Measurements from ENCODE around the gene VPS25. TPM values are rescaled to one million over a fixed set of nuclear protein-coding genes. Genes with fewer than 3 reads are reported as not detected.
A peak's percentile ranks its signal among the peaks of the same experiment; 100 is the strongest.

Gene VPS25
- total RNA-seq, 1 experiment from 2014 or later = 71.0 TPM

GRCh38 chr17:42795061-42795460, 21.8 kb downstream of the VPS25 start:
- no peak for DNase-seq (ENCODE audit: low read depth)

GRCh38 chr17:42795465-42795864, 22.2 kb downstream of the VPS25 start:
- DNase-seq (ENCODE audit: low read depth) = no peak

DNA sequence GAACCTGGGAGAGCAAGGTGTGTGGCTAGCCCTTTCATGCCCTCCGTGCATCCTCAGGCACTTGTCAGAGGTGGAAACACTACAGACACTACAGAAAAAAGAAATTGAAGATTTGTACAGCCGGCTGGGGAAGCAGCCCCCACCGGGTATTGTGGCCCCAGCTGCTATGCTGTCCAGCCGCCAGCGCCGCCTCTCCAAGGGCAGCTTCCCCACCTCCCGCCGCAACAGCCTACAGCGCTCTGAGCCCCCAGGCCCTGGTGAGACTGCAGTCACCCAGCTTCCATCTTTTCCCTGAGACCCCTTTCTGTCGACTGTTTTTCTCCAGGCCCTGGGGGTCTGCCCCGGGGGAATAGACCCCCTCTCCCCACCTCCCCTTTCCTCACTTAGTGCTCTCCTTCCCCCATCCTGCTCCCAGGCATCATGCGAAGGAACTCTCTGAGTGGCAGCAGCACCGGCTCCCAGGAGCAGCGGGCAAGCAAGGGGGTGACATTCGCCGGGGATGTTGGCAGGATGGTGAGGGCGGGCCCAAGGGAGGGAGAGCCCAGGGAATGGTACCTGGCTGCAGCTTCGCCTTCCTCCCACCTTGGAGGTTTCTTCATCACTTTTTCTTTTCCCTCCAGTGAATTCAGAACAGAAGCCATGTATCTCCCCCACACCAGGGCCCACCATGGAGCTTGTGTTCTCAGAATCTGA, 23.0 kb downstream of the VPS25 start:
- no peak for DNase-seq (ENCODE audit: low read depth)

DNA sequence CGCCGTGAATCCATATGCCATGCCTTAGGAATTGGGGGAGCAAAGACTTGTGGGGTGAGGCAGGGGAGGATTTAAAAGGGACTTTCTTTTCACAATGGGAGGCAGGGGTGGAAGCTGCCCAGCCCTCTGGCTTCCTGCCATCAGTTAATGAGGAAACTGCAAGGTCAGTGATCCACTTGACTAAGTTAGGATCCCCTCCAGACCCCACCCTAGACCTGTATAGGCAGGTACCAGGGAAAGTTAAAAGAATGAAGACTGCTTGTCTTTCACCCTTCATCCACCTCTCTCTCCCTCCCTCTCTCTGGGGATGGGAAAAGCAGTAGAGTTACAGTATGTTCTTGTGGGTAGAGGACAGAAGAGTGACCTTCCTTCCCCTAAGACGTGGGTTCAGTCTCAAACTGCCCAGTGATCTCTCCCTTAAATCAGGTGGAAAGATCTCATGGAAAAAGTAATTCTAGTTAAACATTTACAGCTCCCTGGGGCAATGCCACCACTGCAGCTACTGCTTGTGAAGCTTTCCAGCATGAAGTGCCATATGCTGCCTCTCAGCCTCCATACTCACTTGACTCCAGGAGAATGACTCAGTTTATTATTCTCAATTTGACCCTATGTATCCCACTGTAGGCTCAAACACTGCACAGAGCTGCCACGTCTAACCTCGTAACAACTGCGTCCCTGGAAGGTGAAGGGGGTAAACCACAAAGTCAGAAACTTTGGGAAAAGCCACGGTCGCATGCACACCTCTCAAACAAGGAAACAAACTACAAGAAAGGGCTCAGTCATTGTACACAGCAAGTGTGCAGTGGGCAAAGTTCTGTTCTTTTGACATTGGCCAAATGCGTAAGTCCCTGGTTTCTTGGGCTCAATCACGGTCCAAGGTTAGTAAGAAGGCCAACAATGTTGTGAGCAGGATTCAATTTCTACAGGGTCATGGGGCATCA, 24.1 kb downstream of the VPS25 start:
- no peak for DNase-seq (ENCODE audit: low read depth)

DNA sequence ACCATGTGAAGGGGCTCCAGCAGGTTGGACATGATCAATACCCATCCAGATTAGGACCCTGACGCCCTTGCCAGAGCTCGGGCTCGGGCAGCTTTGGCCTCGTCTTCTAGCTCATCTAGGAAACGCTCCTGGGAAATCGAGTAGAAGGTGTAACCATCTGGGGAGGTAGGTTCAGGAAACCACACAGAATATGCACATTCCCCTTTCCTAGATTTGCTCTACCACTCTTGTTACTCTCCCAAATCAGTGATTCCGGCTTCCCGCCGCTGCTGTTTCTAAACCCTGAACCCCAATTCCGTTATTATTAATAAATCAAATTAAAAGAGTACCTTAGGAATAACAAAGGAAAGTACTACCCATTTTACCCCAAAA, 24.7 kb downstream of the VPS25 start:
- DNase-seq (ENCODE audit: low read depth) = no peak

GRCh38 chr17:42798383-42799380, 25.4 kb downstream of the VPS25 start, which contains the start of the genes CNTD1 and COA3:
TSS of gene CNTD1 (plus strand) at chr17:42798861. CDS start at chr17:42799068, 207 bp downstream.
TSS of gene COA3 (minus strand) at chr17:42798704. CDS start at chr17:42798681, 23 bp downstream.
- peak; percentile 83 for DNase-seq (ENCODE audit: low read depth)

DNA sequence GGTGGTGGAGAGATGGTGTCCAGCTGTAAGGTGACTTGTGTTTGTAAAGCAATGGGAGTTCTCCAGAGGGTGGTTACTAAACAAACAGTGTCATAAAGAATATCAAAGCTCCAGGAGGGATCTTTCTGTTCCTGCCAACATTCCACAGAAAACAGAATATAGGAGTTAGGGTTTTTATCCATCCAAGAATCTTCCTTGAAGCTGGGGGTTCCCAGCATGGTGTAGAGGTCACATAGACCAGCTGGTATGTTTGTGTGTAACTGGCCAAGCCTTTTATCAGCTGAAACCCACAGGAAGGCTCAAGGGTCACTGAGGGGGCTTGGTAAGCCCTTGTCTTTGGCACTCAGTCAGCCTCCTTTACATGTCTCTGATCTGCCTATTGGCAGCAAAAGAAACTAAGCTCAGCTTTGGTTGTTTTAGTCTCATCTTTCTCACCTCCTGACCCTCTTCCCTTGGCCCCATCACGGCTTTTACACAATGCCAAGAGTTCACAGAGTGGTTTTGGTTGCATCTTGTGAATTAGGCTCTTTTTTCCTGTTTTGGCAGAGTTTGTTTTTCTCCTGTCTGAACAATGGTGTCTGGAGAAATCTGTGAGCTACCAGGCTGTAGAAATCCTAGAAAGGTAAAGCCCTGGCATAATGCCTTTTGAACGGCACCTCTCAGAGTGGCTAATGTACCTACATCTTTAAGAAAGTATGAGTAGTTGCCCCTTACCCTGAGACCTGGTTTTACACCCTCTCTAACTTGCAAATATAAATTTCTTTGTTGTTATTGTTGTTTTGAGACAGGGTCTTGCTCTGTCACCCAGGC, 30.0 kb downstream of the VPS25 start:
- DNase-seq (ENCODE audit: low read depth) = no peak

- no peak for DNase-seq (ENCODE audit: low read depth)
Observed at GRCh38 chr17:42804918-42805367, 31.7 kb downstream of the VPS25 start.

DNA sequence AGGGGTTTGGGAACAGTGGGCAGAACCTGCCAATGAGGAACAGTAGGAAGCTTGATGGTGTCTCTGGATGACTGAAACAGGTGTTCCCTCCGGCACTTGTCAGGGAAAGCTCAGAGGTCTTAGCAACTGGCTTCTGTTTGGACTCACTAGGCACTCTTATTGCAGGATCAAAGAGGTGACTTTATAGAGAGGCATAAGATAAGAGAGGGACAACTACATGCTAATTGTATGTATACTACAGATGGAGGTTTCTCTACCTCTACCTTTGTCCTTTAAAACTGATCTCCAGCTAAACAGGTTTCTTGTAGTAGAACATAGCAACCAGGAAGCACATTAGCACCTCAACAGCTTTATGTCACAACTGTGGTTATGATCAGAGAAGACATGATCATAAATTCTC, 33.0 kb downstream of the VPS25 start:
- no peak for DNase-seq (ENCODE audit: low read depth)

DNA sequence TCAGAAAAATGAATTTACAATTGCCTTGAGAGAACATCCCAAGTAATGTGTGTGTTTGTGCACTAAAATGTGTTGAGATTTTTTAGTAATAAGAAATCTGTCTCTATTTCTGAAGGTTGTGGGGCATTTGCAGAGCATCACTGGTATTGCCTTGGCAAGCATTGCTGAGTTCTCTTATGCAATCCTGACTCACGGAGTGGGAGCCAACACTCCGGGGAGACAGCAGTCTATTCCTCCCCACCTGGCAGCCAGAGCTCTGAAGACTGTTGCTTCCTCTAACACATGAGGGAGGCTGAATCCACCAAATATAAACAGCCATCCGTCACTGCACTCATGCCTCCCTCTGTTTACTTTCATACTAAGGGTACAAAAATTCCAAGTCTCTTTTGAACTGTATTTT, 36.0 kb downstream of the VPS25 start:
- DNase-seq (ENCODE audit: low read depth) = peak; percentile 60

- no peak for DNase-seq (ENCODE audit: low read depth)
Observed at GRCh38 chr17:42814633-42815399, 41.6 kb downstream of the VPS25 start.

DNA sequence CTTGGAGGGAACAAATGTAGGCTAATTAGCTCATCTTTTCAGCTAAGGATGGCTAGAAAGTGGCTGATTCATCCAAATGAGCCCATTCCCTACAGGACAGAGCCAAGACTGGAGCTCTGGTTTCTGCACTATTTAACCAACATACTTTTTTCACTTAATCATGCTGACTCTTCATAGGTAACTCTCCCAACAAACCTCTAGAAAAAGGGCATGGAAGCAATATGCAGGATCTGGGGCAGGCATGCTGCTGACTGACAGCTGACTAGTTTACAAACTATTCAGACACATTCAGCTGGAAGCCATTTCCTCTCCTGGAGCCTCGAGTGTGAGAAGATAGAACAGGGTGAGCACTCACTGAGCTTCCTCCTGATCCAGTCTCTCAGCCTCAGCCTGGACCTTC, 44.6 kb downstream of the VPS25 start:
- DNase-seq (ENCODE audit: low read depth) = no peak

DNA sequence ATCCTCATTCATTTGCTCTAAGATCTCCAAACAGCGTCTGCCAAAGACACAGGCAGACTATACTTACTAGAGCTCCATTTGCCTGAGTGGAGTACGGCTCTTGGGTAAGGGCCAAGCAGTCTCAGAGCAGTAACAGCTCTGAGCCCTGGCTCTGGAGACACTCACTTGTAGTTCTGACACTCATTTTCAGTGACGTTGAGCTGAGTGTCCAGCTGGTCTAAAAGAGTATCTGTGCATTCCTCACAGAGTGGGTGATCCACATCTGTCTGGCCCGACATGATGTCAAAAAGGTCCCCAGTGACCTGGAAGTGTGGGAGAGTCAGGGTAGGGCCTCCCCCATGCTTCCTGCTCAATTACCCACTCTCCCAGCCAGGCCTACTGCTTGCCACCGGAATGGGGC, 45.1 kb downstream of the VPS25 start:
- no peak for DNase-seq (ENCODE audit: low read depth)

DNA sequence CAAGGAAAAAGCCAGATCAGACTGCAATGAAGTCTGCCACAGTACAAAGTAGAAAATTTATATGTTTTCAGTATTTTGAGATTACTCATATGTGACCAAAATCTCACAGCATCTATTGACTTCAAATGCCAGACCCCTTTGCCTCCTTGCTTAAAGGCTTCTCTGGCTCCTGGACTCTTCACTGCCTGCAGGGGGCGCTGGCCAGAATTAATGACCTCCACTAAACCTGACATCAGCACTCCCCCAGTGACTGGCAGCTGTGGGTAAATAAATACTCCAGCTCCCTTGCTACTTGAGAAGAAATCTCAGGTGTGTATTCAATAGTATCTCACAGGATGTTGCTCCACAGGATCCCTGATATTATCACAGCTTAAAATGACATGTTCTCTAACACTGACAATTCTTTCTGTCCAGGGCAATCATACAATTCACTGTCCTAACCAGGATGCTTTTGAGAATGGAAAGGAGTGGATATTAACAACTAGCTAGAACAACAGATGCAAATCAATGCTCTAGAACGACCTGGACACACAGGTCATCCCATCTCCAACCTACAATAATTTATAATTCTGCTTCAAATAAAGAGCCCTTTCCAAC, 46.8 kb downstream of the VPS25 start:
- DNase-seq (ENCODE audit: low read depth) = peak; percentile 66

DNA sequence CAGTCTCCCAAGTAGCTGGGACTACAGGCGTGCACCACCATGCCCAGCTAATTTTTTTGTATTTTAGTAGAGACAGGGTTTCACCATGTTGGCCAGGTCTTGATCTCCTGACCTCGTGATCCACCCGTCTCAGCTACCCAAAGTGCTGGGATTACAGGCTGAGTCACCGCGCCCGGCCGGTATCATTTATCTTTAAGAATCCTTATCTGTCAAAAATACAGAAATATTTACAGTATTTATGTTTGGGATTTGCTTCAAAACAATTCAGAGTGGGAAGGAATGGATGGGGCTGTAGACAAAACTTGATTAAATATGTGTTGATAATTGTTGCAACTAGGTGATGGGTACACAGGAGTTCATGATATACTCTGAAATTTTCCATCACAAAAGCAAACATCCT, 47.9 kb downstream of the VPS25 start:
- DNase-seq (ENCODE audit: low read depth) = no peak

- no peak for DNase-seq (ENCODE audit: low read depth)
Observed at GRCh38 chr17:42827472-42827871, 54.2 kb downstream of the VPS25 start.

All from LHCN-M2 (cell line).